NOMO-1 treated with dmso at 0.1 percent for 144 hours (cell line): ENCODE data around the gene FES.
A peak's percentile ranks its signal among the peaks of the same experiment; 100 is the strongest.
"Not testable (repeated sequence)": the region's sequence is repeated elsewhere in the genome, so short reads cannot be mapped to it uniquely, and the experiment has no call there.

Experiments
- DNase-seq: peaks from one replicate; lab custom pipeline; 2025; ENCODE audit not compliant: unreplicated experiment; lab: John Stamatoyannopoulos, UW

The FES gene

GRCh38 chr15:90883976-90884718 lies at the start of gene FES:
FES (plus strand) TSS chr15:90884504; CDS start chr15:90885046, 542 bp downstream.
- peak; percentile 64 for DNase-seq

- DNase-seq, result no peak
Measured at GRCh38 chr15:90834626-90835025, 49.7 kb upstream of the FES start.

- no peak for DNase-seq
Measured at GRCh38 chr15:90836296-90836871, 47.9 kb upstream of the FES start.

- no peak for DNase-seq
Measured at GRCh38 chr15:90837094-90837493, 47.2 kb upstream of the FES start.

GRCh38 chr15:90838139-90838538 lies 46.2 kb upstream of the FES start:
- DNase-seq, result no peak

GRCh38 chr15:90838544-90838943 lies 45.8 kb upstream of the FES start:
- no peak for DNase-seq

GRCh38 chr15:90839187-90840071 lies 44.9 kb upstream of the FES start:
- DNase-seq, result peak; percentile 93

GRCh38 chr15:90840157-90840855 lies 44.0 kb upstream of the FES start:
- DNase-seq, result no peak

GRCh38 chr15:90840954-90841353 lies 43.4 kb upstream of the FES start:
- DNase-seq, result no peak

GRCh38 chr15:90844696-90845095 lies 39.6 kb upstream of the FES start:
- no peak for DNase-seq

GRCh38 chr15:90845201-90845949 lies 38.9 kb upstream of the FES start:
- peak; percentile 72 for DNase-seq

GRCh38 chr15:90849424-90849823 lies 34.9 kb upstream of the FES start:
- DNase-seq, result not testable (repeated sequence)

GRCh38 chr15:90851114-90851513 lies 33.2 kb upstream of the FES start:
- no peak for DNase-seq

GRCh38 chr15:90851940-90852339 lies 32.4 kb upstream of the FES start:
- no peak for DNase-seq

GRCh38 chr15:90855139-90855538 lies 29.2 kb upstream of the FES start:
- no peak for DNase-seq

- DNase-seq, result no peak
Measured at GRCh38 chr15:90857337-90857736, 27.0 kb upstream of the FES start.

GRCh38 chr15:90857883-90858443 lies 26.3 kb upstream of the FES start:
- no peak for DNase-seq

- no peak for DNase-seq
Measured at GRCh38 chr15:90859234-90860131, 24.8 kb upstream of the FES start.

- no peak for DNase-seq
Measured at GRCh38 chr15:90860450-90860849, 23.9 kb upstream of the FES start.
